Transverse colon (tissue), 4 donors: ENCODE measurements around the gene COMMD2.

Experiments used
- CTCF ChIP-seq, 5 experiments: fragments of 200-600 bp in 3 of 5; fragments of 450-650 bp in 2 of 5; sonication (generic) in 3 of 5; IDR thresholded peaks; 1 replicate in 2 of 5; 2 replicates in 3 of 5; pipeline ENCODE4 v1.5.1; 2016 to 2017; ENCODE audit warnings: antibody characterized with exemption in 5 of 5, inconsistent platforms in 3 of 5, mild to moderate bottlenecking in 2 of 5, moderate library complexity in 1 of 5
- POLR2A ChIP-seq: fragments of 450-650 bp; IDR thresholded peaks from one replicate; pipeline ENCODE4 v1.6.1; 2016; ENCODE audit warnings: antibody characterized with exemption, mild to moderate bottlenecking, moderate library complexity
- POLR2AphosphoS5 ChIP-seq, 3 donors: sonication (generic); formaldehyde crosslinking; IDR thresholded peaks; one replicate each; pipeline ENCODE4 v1.6.1; 2016; ENCODE audit warnings: antibody characterized with exemption in 3 of 3

- TF ChIP-seq POLR2A, result no peak
- TF ChIP-seq CTCF (IDR thresholded peaks at IDR 0.05), result no peak
- no peak for TF ChIP-seq POLR2AphosphoS5 (IDR thresholded peaks at IDR 0.05)
Measured at GRCh38 chr3:149716984-149717383, 35.3 kb downstream of the COMMD2 start.
